Posterior cingulate gyrus (tissue), 11 donors: ENCODE data around the gene RAC2.

Experiments
- DNase-seq, 10 donors: peaks; one replicate each; pipeline versions ENCODE4 v3.0.0 to v3.0.0-alpha.2; 2020 to 2021; ENCODE audit warnings: mixed read lengths in 3 of 10
- intact Hi-C: fragments of 100-400 bp; cut with DNase I; formaldehyde crosslinking; loops from one replicate; pipeline ENCODE4 v1.15.1; 2023

RAC2 gene

GRCh38 chr22:37197451-37198257 is 46.4 kb downstream of the RAC2 start:
- intact Hi-C loops: loop anchor here (1.0 to 10.0 kb wide), 4 partner anchors 31 to 653 kb away; partner anchors contain the start of gene IFT27
- peak in 4 of 10 donors; percentile 33 to 78 (median 71) for DNase-seq

GRCh38 chr22:37196539-37197450 is 47.3 kb downstream of the RAC2 start:
- intact Hi-C loops: loop anchor here (10.0 kb wide), 1 partner anchor 652 kb away; no protein-coding TSS in a partner anchor

GRCh38 chr22:37195921-37196320 is 48.1 kb downstream of the RAC2 start:
- DNase-seq: peak in 2 of 10 donors; percentile 8 to 43
- intact Hi-C loops: loop anchor here (10.0 kb wide), 1 partner anchor 651 kb away; no protein-coding TSS in a partner anchor

More at GRCh38 chr22:37196539-37197450, 47.3 kb downstream of the RAC2 start:
- peak in 5 of 10 donors; percentile 46 to 92 (median 70) for DNase-seq

DNA sequence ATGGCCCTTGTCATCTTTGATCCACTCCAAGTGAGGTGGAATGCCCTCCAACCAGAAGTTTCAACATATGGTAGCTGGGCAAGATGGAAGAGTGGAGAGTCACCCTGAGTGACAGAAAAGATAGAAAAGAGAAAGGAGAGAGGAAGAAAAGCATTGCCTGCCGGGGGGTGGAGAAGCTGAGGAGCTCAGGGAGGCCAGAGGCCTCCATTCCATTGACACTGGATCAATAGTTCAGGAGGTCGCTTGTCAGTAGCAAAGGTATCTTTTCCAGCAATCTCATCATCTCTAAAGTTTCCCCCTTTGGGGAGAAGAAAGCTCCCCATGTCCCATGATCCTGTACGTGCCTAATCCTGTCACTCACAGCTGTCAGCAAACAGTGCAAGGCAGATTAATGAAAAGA is 49.3 kb downstream of the RAC2 start:
- intact Hi-C loops: loop anchor here (10.0 kb wide), 1 partner anchor 650 kb away; no protein-coding TSS in a partner anchor
- DNase-seq: no peak

GRCh38 chr22:37193629-37194191 is 50.4 kb downstream of the RAC2 start:
- intact Hi-C loops: loop anchor here (10.0 kb wide), 1 partner anchor 649 kb away; no protein-coding TSS in a partner anchor
- peak in 1 of 10 donors; percentile 52 for DNase-seq

- intact Hi-C loops: loop anchor here (10.0 kb wide), 1 partner anchor 648 kb away; no protein-coding TSS in a partner anchor
- no peak for DNase-seq
Observed at GRCh38 chr22:37192741-37193140, 51.3 kb downstream of the RAC2 start.

DNA sequence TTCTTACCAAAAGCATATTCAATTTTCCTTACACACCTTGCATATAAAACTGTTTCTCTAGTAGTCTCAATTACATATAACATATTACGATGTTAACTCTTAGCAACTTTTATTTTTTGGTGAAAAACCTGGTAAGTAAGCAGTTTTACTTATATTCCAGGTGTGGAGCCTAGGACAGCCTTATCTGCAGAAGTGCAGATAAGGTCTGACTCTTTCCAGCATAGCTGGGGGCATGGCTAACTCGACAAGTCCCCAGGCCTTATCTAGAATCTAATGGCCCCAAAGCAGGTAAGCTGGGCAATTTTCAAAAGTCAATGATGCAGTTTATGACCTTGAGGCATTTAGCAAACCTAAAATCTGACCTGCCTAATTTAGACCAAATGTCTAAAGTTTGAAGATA is 51.9 kb downstream of the RAC2 start:
- no peak for DNase-seq
- intact Hi-C loops: loop anchor here (10.0 kb wide), 1 partner anchor 647 kb away; no protein-coding TSS in a partner anchor

- no peak for DNase-seq
- intact Hi-C loops: loop anchor here (10.0 kb wide), 1 partner anchor 646 kb away; no protein-coding TSS in a partner anchor
Observed at GRCh38 chr22:37190262-37190780, 53.7 kb downstream of the RAC2 start.

DNA sequence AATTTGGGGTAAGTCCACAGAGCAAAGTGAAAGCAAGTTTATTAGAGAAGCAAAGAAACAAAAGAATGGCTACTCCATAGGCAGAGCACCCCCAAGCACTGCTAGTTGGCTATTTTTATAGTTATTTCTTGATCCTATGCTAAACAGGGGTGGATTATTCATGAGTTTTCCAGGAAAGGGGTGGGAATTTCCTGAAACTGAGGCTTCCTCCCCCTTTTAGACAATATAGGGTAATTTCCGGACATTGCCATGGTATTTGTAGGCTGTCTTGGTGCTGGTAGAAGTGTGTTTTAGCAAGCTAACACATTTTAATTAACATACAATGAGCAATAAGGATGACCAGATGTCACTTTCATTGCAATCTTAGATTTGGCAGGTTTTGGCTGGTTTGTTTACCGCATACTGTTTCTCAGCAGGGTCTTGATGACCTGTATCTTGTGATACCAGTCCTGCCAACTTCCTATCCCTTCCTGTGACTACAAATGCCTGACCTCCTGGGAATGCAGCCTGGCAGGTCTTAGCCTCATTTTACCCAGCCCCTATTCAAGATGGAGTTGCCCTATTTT is 55.1 kb downstream of the RAC2 start:
- intact Hi-C loops: no loop called here
- DNase-seq: peak in 1 of 10 donors; percentile 26

- peak in 5 of 10 donors; percentile 4 to 71 (median 63) for DNase-seq
- intact Hi-C loops: no loop called here
Observed at GRCh38 chr22:37187891-37188761, 55.9 kb downstream of the RAC2 start, which contains the start of gene C1QTNF6. TSS of gene C1QTNF6 (minus strand) at chr22:37188247. CDS start at chr22:37188213, 34 bp downstream.

- intact Hi-C loops: no loop called here
- no peak for DNase-seq
Observed at GRCh38 chr22:37187552-37187890, 56.5 kb downstream of the RAC2 start.

GRCh38 chr22:37186997-37187522 is 57.0 kb downstream of the RAC2 start:
- peak in 1 of 10 donors; percentile 11 for DNase-seq
- intact Hi-C loops: no loop called here

- peak in 3 of 10 donors; percentile 1 to 62 (median 53) for DNase-seq
- intact Hi-C loops: no loop called here
Observed at GRCh38 chr22:37186228-37186996, 57.7 kb downstream of the RAC2 start.

- intact Hi-C loops: no loop called here
- DNase-seq: peak in 3 of 10 donors; percentile 3 to 77 (median 46)
Observed at GRCh38 chr22:37185646-37186227, 58.3 kb downstream of the RAC2 start.

DNA sequence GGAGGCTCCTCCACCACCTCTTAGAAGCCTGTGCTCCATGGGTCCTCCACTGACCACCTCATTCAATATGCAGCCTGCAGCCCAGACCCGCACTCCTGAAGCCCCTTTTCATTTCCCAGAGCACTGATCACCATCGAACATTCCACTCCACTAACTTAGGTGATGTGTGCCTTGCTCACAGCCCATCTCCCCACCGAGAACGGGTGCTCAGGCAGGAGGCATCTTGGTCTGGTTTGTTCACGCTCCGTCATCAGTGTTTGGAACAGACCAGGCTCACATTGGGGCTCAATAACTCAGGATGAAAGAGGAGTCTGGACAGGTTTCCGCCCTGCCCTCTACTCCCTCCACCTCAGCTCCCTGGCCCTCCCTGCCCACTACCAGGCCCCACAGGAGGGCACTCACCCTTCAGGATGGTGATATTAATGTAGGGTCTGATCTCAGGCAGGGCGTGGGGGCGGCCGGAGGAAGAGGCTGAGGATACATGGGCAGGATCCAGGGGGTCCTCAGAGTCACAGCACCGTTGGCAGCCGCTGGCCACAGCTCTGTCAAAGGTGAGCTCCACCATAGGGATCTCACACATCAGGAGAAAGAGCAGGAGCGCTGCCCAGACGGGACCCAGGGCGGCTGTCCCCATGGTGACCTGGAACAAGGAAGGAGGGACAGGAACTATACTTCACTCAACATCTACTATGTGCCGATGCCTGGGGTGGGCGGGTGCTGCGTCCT is 59.1 kb downstream of the RAC2 start:
- DNase-seq: peak in 4 of 10 donors; percentile 3 to 73 (median 54)
- intact Hi-C loops: no loop called here

DNA sequence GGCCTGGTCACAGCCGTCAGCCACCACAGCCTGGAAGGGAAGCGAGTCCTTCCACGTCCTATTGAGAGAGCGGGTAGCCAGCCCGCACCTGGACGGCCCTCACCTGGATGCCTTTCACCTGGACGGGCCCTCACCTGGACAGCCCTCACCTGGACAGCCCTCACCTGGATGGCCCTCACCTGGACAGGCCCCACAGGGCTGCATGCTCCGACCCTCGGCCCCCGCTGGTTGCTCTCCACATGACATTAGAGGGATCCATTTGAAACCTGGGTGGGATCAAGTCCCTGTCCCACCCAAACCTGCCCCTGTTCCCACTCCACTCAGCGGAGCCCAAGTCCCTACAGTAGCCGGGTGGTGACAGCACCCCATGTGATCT is 59.7 kb downstream of the RAC2 start:
- intact Hi-C loops: no loop called here
- DNase-seq: peak in 4 of 10 donors; percentile 1 to 82 (median 49)
